Nephron progenitor cell (in vitro differentiated cells): Measurements from ENCODE around the gene ERC1.
"Not testable (repeated sequence)": the region's sequence is repeated elsewhere in the genome, so short reads cannot be mapped to it uniquely, and the experiment has no call there.

Source experiments
- DNase-seq: peaks from one replicate; pipeline ENCODE4 v3.0.0; 2021
- H3K27ac Mint-ChIP-seq: 2 replicates; pipeline ENCODE4 v1.8.0; 2021; ENCODE audit warnings: mild to moderate bottlenecking, moderate library complexity, mixed read lengths
- H3K27me3 Mint-ChIP-seq: 2 replicates; pipeline ENCODE4 v1.8.0; 2021; ENCODE audit warnings: mild to moderate bottlenecking, low read depth, mixed read lengths; ENCODE audit not compliant: poor library complexity
- H3K36me3 Mint-ChIP-seq: 2 replicates; pipeline ENCODE4 v1.8.0; 2021; ENCODE audit warnings: low read depth, mixed read lengths
- H3K4me1 Mint-ChIP-seq: 2 replicates; pipeline ENCODE4 v1.8.0; 2021; ENCODE audit warnings: mixed read lengths
- H3K4me3 Mint-ChIP-seq: 2 replicates; pipeline ENCODE4 v1.8.0; 2021; ENCODE audit warnings: mild to moderate bottlenecking, moderate library complexity, mixed read lengths
- H3K9me3 Mint-ChIP-seq: 2 replicates; pipeline ENCODE4 v1.8.0; 2021; ENCODE audit warnings: mild to moderate bottlenecking, moderate library complexity, mixed read lengths
- TF ChIP-seq, protein P1 (sequence below): fragments of 200-600 bp; sonication (generic); IDR thresholded peaks from 2 replicates; pipeline ENCODE4 v1.5.0; 2021; ENCODE audit warnings: antibody characterized with exemption

The ERC1 gene

DNA sequence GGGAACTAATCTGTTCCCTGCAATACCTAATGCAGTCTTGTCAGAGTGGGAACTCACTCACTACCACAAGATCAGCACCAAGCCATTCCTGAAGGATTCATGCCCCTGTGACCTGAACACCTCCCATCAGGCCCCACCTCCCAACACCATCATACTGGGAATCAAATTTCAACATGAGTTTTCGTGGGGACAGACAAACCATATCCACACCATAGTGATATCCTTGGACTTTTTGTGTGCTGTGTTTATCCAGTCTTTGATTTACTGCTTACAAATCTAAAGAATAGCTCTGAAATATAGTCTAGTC lies 359.9 kb downstream of the ERC1 start:
- Mint-ChIP-seq H3K36me3 (peaks cover 16% of the 10 kb centered on the region), H3K4me1 (peaks cover 63% of the 10 kb centered on the region), H3K9me3 (peaks cover 5% of the 10 kb centered on the region), H3K4me3 (no peak overlapping the region), H3K27ac (peak overlapping the region; percentile 93), H3K27me3 (no peaks in the 10 kb centered on the region)
- DNase-seq, result no peak
- TF ChIP-seq, protein P1, sequence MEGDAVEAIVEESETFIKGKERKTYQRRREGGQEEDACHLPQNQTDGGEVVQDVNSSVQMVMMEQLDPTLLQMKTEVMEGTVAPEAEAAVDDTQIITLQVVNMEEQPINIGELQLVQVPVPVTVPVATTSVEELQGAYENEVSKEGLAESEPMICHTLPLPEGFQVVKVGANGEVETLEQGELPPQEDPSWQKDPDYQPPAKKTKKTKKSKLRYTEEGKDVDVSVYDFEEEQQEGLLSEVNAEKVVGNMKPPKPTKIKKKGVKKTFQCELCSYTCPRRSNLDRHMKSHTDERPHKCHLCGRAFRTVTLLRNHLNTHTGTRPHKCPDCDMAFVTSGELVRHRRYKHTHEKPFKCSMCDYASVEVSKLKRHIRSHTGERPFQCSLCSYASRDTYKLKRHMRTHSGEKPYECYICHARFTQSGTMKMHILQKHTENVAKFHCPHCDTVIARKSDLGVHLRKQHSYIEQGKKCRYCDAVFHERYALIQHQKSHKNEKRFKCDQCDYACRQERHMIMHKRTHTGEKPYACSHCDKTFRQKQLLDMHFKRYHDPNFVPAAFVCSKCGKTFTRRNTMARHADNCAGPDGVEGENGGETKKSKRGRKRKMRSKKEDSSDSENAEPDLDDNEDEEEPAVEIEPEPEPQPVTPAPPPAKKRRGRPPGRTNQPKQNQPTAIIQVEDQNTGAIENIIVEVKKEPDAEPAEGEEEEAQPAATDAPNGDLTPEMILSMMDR, result no peak

DNA sequence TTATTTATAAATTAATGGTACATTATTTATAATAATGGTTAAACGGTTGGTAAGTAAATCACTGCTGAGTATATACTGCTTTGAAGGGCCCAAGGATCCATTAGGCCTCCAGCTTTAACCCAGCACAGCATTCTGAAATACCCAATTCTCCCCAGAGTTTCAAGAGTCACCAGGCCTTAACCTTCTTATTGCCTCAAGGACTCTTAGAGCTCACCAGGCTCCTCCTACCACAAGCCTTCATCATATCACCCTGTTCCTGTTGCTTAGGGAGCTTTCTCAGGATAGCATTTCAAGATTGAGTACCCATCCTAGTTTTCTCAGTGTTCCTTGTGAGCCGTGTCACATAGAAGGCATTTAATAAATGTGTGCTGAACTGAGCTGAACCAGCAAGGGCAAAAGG lies 360.9 kb downstream of the ERC1 start:
- no peak for DNase-seq
- no peaks in the 10 kb centered on the region for H3K9me3 Mint-ChIP-seq
- H3K4me1 Mint-ChIP-seq, result peaks cover 73% of the 10 kb centered on the region
- H3K27ac Mint-ChIP-seq, result peak overlapping the region; percentile 29
- TF ChIP-seq, protein P1, result no peak
- H3K4me3 Mint-ChIP-seq, result no peak overlapping the region
- H3K36me3 Mint-ChIP-seq, result peaks cover 10% of the 10 kb centered on the region
- no peaks in the 10 kb centered on the region for H3K27me3 Mint-ChIP-seq

DNA sequence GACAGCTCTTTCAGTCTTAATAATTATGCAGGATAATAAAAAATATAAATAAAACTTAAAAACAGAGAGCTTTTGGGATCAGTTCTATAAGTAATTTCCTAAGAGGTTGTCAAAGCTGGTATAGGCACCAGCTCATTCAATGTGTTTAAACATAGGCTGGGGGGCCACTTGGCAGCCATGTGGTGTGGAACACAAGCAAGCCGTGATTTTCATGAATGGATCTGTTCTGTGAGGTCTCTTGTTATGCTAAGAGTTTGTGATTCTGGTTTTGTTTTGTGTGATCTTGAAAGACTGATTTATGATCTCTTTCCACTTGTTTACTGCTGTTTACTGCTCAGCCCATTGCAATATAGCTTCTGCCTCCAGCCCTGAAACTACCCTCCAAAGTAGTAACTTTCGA lies 362.4 kb downstream of the ERC1 start:
- Mint-ChIP-seq H3K4me3 (no peak overlapping the region), H3K36me3 (peaks cover 10% of the 10 kb centered on the region), H3K27me3 (no peaks in the 10 kb centered on the region), H3K9me3 (no peaks in the 10 kb centered on the region), H3K4me1 (peaks cover 79% of the 10 kb centered on the region), H3K27ac (no peak overlapping the region)
- TF ChIP-seq, protein P1, result no peak
- no peak for DNase-seq

DNA sequence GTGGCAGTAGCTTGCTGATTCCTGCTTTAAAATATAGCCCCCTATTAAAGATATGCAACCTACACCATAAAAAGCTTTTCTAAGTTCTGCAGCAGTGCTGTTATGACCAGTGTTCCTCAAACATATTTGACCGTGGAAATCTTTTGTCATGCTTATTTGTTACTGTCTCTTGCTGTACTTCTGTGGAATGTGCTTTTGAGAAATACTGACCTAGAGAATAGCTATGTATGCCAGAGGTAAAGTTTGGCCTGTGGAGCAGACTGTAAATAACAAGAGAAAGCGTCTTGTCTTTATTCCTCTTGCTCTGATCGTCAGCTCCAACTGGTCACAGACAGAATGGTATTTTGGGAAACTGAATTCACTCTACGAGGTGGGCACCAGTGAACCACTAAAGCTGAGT lies 364.4 kb downstream of the ERC1 start:
- DNase-seq, result no peak
- H3K4me3 Mint-ChIP-seq, result no peak overlapping the region
- no peak overlapping the region for H3K27ac Mint-ChIP-seq
- H3K4me1 Mint-ChIP-seq, result peaks cover 67% of the 10 kb centered on the region
- no peaks in the 10 kb centered on the region for H3K27me3 Mint-ChIP-seq
- TF ChIP-seq, protein P1, result no peak
- peaks cover 15% of the 10 kb centered on the region for H3K36me3 Mint-ChIP-seq
- H3K9me3 Mint-ChIP-seq, result no peaks in the 10 kb centered on the region

DNA sequence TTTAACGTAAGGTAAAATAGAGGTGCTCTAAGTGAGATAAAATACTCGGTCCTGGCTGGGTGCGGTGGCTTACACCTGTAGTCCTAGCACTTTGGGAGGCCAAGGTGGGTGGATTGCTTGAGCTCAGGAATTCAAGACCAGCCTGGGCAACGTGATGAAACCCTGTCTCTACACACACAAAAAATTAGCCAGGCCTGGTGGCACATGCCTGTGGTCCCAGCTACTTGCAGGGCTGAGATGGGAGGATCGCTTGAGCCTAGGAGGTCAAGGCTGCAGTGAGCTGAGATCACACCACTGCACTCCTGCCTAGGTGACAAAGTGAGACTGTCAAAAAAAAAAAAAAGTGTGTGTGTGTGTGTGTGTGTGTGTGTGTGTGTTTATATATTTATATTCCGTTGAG lies 364.8 kb downstream of the ERC1 start:
- not testable (repeated sequence) for DNase-seq, H3K9me3 Mint-ChIP-seq, H3K27ac Mint-ChIP-seq, H3K4me3 Mint-ChIP-seq, H3K27me3 Mint-ChIP-seq
- peaks cover 62% of the 10 kb centered on the region for H3K4me1 Mint-ChIP-seq
- peaks cover 15% of the 10 kb centered on the region for H3K36me3 Mint-ChIP-seq

DNA sequence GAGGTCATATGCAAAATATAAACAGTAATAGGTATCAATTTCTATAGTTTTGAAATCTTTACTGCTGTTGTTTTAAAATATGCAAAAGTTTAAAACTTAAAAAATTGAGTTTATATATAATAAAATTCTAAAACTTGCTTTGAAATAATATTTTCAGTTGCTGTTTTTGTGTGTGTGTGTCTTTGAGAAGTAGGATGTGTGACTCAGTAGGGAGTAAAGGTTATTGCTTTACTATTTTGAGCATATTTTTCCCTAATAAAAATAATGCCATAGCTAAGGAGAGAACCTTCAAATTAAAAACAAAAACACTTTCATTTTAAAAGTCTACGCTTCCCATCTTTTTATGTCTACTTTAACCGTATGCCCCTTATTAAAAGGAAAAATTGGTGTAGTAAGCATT lies 365.3 kb downstream of the ERC1 start:
- Mint-ChIP-seq H3K27ac (no peak overlapping the region), H3K4me3 (no peak overlapping the region), H3K4me1 (peaks cover 58% of the 10 kb centered on the region), H3K27me3 (no peaks in the 10 kb centered on the region), H3K9me3 (no peaks in the 10 kb centered on the region), H3K36me3 (peaks cover 15% of the 10 kb centered on the region)
- DNase-seq, result no peak
- TF ChIP-seq, protein P1, result no peak
